WTC11 (cell line): ENCODE measurements around the gene IGFN1. TPM values are rescaled to one million over a fixed set of nuclear protein-coding genes. Genes with fewer than 3 reads are reported as not detected.

Experiments used
- ATAC-seq: fragments of 200-7000 bp; cut with Tn5 transposase; 2 replicates; pipeline ENCODE4 v1.10.0; 2021; ENCODE audit warnings: mild to moderate bottlenecking, moderate library complexity
- CTCF ChIA-PET: fragments of 300-600 bp; sonication (Branson Sonifier 250); formaldehyde crosslinking; loops from one replicate; lab custom pipeline; 2021; ENCODE audit warnings: antibody characterized with exemption; lab: Charles Lee
- POLR2A ChIA-PET: fragments of 350-600 bp; sonication (Branson Sonifier 250); formaldehyde crosslinking; loops from one replicate; lab custom pipeline; 2021; ENCODE audit warnings: antibody characterized with exemption; lab: Charles Lee
- DNase-seq: peaks from one replicate; pipeline ENCODE4 v3.0.0; 2021; ENCODE audit warnings: low spot score
- H3K27ac Mint-ChIP-seq: 2 replicates; pipeline ENCODE4 v1.8.0; 2021; ENCODE audit warnings: mixed read lengths
- H3K27me3 Mint-ChIP-seq: 2 replicates; pipeline ENCODE4 v1.8.0; 2021; ENCODE audit warnings: low read depth, mild to moderate bottlenecking, moderate library complexity, mixed read lengths
- H3K36me3 Mint-ChIP-seq: 2 replicates; pipeline ENCODE4 v1.8.0; 2021; ENCODE audit warnings: mixed read lengths
- H3K4me1 Mint-ChIP-seq: 2 replicates; pipeline ENCODE4 v1.8.0; 2022; ENCODE audit warnings: mixed read lengths
- H3K4me3 Mint-ChIP-seq: 2 replicates; pipeline ENCODE4 v1.8.0; 2021; ENCODE audit warnings: mild to moderate bottlenecking, moderate library complexity, mixed read lengths
- H3K9me3 Mint-ChIP-seq: 2 replicates; pipeline ENCODE4 v1.8.0; 2021; ENCODE audit warnings: mixed read lengths
- RELA ChIP-seq: sonication (generic); formaldehyde crosslinking; IDR thresholded peaks from 2 replicates; pipeline ENCODE4 v1.8.1; 2022; ENCODE audit warnings: missing genetic modification reagents, mild to moderate bottlenecking, borderline replicate concordance
- SMAD3 ChIP-seq: sonication (generic); formaldehyde crosslinking; IDR thresholded peaks from 2 replicates; pipeline ENCODE4 v1.8.0; 2022; ENCODE audit warnings: missing genetic modification reagents, mild to moderate bottlenecking, borderline replicate concordance
- SOX15 ChIP-seq: fragments of 250-450 bp; sonication (Bioruptor Pico); IDR thresholded peaks from 2 replicates; pipeline ENCODE4 v1.9.0; 2021; ENCODE audit warnings: mild to moderate bottlenecking
- TEAD1 ChIP-seq: sonication (generic); formaldehyde crosslinking; IDR thresholded peaks from 2 replicates; pipeline ENCODE4 v1.8.0; 2022; ENCODE audit warnings: mild to moderate bottlenecking, missing genetic modification reagents
- TEAD4 ChIP-seq: sonication (generic); formaldehyde crosslinking; IDR thresholded peaks from 2 replicates; pipeline ENCODE4 v1.8.0; 2022; ENCODE audit warnings: mild to moderate bottlenecking, missing genetic modification reagents
- ZNF219 ChIP-seq: sonication (generic); formaldehyde crosslinking; IDR thresholded peaks from 2 replicates; pipeline ENCODE4 v1.8.0; 2023; ENCODE audit warnings: missing genetic modification reagents, mild to moderate bottlenecking, borderline replicate concordance
- ZNF423 ChIP-seq: fragments of 250-450 bp; sonication (Bioruptor Pico); IDR thresholded peaks from 2 replicates; pipeline ENCODE4 v2.1.2; 2022; ENCODE audit warnings: mild to moderate bottlenecking, moderate library complexity
- total RNA-seq: library from RNA; stranded (reverse); gene quantifications from 3 replicates; pipeline ENCODE4 v1.2.3, GENCODE V29; 2021
- TF ChIP-seq, protein P1 (sequence below): fragments of 250-450 bp; sonication (Bioruptor Pico); IDR thresholded peaks from 2 replicates; pipeline ENCODE4 v1.9.0; 2021; ENCODE audit warnings: mild to moderate bottlenecking
- TF ChIP-seq, protein P2 (sequence below): sonication (generic); formaldehyde crosslinking; IDR thresholded peaks from 2 replicates; pipeline ENCODE4 v1.8.1; 2023; ENCODE audit warnings: mild to moderate bottlenecking, missing genetic modification reagents, moderate library complexity
- TF ChIP-seq, protein P3 (sequence below): sonication (generic); formaldehyde crosslinking; IDR thresholded peaks from 2 replicates; pipeline ENCODE4 v1.8.0; 2022; ENCODE audit warnings: mild to moderate bottlenecking, missing genetic modification reagents
- TF ChIP-seq, protein P4 (sequence below): fragments of 250-450 bp; sonication (Bioruptor Pico); conservative IDR thresholded peaks from 2 replicates; pipeline ENCODE4 v1.9.0; 2021; ENCODE audit warnings: mild to moderate bottlenecking
- TF ChIP-seq, protein P5 (sequence below): sonication (generic); formaldehyde crosslinking; IDR thresholded peaks from 2 replicates; pipeline ENCODE4 v1.8.1; 2022; ENCODE audit warnings: mild to moderate bottlenecking, moderate library complexity, missing genetic modification reagents
- TF ChIP-seq, protein P6 (sequence below): sonication (generic); formaldehyde crosslinking; IDR thresholded peaks from 2 replicates; pipeline ENCODE4 v1.8.0; 2022; ENCODE audit warnings: missing genetic modification reagents
- TF ChIP-seq, protein P7 (sequence below): sonication (generic); formaldehyde crosslinking; IDR thresholded peaks from 2 replicates; pipeline ENCODE4 v1.8.1; 2022; ENCODE audit warnings: missing genetic modification reagents, borderline replicate concordance
- TF ChIP-seq, protein P8 (sequence below): sonication (generic); formaldehyde crosslinking; IDR thresholded peaks from 2 replicates; pipeline ENCODE4 v1.8.0; 2022; ENCODE audit warnings: mild to moderate bottlenecking, missing genetic modification reagents
- TF ChIP-seq, protein P9 (sequence below): sonication (generic); formaldehyde crosslinking; IDR thresholded peaks from 2 replicates; pipeline ENCODE4 v1.8.1; 2023; ENCODE audit warnings: mild to moderate bottlenecking, missing genetic modification reagents
- TF ChIP-seq, protein P10 (sequence below): sonication (generic); formaldehyde crosslinking; conservative IDR thresholded peaks from 2 replicates; pipeline ENCODE4 v1.8.1; 2022; ENCODE audit warnings: mild to moderate bottlenecking, missing genetic modification reagents

The IGFN1 gene
- total RNA-seq, 1 experiment from 2014 or later = 0.11 TPM

DNA sequence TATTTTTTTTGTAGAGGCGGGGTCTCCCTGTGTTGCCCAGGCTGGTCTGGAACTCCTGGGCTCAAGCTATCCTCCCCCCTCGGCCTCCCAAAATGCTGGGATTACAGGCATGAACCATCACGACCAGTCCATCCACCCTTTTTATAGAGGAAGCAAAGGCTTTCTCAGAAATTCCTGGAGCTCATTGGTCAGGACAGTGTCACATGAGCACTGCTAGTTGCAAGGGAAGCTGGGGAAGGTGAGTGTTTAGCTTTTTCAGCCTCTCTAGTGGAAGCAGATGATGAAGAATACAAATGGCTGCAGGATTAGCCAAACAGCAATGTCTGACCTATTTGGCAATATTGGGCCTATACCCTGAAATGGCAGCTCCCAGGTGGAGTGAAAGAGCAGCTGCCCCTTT, 8.0 kb downstream of the IGFN1 start:
- H3K4me3 Mint-ChIP-seq = no peak overlapping the region
- POLR2A ChIA-PET = no interaction called here
- no peaks in the 10 kb centered on the region for H3K36me3 Mint-ChIP-seq
- no peak for TF ChIP-seq ZNF219
- TF ChIP-seq, protein P1, sequence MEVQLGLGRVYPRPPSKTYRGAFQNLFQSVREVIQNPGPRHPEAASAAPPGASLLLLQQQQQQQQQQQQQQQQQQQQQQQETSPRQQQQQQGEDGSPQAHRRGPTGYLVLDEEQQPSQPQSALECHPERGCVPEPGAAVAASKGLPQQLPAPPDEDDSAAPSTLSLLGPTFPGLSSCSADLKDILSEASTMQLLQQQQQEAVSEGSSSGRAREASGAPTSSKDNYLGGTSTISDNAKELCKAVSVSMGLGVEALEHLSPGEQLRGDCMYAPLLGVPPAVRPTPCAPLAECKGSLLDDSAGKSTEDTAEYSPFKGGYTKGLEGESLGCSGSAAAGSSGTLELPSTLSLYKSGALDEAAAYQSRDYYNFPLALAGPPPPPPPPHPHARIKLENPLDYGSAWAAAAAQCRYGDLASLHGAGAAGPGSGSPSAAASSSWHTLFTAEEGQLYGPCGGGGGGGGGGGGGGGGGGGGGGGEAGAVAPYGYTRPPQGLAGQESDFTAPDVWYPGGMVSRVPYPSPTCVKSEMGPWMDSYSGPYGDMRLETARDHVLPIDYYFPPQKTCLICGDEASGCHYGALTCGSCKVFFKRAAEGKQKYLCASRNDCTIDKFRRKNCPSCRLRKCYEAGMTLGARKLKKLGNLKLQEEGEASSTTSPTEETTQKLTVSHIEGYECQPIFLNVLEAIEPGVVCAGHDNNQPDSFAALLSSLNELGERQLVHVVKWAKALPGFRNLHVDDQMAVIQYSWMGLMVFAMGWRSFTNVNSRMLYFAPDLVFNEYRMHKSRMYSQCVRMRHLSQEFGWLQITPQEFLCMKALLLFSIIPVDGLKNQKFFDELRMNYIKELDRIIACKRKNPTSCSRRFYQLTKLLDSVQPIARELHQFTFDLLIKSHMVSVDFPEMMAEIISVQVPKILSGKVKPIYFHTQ (CRISPR knock-in tag) = no peak
- TF ChIP-seq, protein P2, sequence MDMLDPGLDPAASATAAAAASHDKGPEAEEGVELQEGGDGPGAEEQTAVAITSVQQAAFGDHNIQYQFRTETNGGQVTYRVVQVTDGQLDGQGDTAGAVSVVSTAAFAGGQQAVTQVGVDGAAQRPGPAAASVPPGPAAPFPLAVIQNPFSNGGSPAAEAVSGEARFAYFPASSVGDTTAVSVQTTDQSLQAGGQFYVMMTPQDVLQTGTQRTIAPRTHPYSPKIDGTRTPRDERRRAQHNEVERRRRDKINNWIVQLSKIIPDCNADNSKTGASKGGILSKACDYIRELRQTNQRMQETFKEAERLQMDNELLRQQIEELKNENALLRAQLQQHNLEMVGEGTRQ (CRISPR knock-in tag) = peak; percentile 33; the same call in 1 of the 2 replicates
- CTCF ChIA-PET = interaction anchor here (1.0 to 1.4 kb wide), 3 partner anchors 16 to 219 kb away, joined by 3 to 4 read pairs (median 4); no protein-coding TSS in a partner anchor
- ATAC-seq (no peak), DNase-seq (no peak)
- H3K27ac Mint-ChIP-seq = no peak overlapping the region
- H3K4me1 Mint-ChIP-seq = no peaks in the 10 kb centered on the region
- H3K27me3 Mint-ChIP-seq = peaks cover 6% of the 10 kb centered on the region; the same call in 1 of the 2 replicates
- H3K9me3 Mint-ChIP-seq = no peaks in the 10 kb centered on the region

DNA sequence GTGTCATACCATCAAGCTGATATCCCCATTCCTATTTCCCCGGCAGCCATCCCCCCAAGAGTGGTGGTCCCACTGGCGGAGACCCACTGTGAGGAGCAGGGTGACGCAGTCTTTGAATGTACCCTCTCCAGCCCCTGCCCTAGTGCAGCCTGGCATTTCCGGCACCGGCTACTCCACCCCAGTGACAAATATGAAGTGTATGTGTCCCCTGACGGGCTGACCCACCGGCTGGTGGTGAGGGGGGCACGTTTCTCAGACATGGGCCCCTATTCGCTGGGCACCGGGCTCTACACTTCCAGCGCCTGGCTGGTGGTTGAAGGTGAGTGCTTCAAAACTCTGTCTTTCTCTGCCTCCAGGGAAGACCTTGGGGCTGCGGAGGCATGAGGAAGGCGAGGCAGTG, 14.4 kb downstream of the IGFN1 start:
- H3K9me3 Mint-ChIP-seq = no peaks in the 10 kb centered on the region
- CTCF ChIA-PET = interaction anchor here (1.1 to 1.6 kb wide), 2 partner anchors 10 to 18 kb away, joined by 4 to 7 read pairs; no protein-coding TSS in a partner anchor
- ATAC-seq (no peak), DNase-seq (no peak)
- H3K36me3 Mint-ChIP-seq = no peaks in the 10 kb centered on the region
- no peaks in the 10 kb centered on the region for H3K4me1 Mint-ChIP-seq
- H3K27ac Mint-ChIP-seq = no peak overlapping the region
- peaks cover 17% of the 10 kb centered on the region for H3K27me3 Mint-ChIP-seq
- H3K4me3 Mint-ChIP-seq = no peak overlapping the region
- POLR2A ChIA-PET = no interaction called here
- TF ChIP-seq, protein P3, sequence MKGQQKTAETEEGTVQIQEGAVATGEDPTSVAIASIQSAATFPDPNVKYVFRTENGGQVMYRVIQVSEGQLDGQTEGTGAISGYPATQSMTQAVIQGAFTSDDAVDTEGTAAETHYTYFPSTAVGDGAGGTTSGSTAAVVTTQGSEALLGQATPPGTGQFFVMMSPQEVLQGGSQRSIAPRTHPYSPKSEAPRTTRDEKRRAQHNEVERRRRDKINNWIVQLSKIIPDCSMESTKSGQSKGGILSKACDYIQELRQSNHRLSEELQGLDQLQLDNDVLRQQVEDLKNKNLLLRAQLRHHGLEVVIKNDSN (CRISPR knock-in tag) = no peak
- TF ChIP-seq, protein P4, sequence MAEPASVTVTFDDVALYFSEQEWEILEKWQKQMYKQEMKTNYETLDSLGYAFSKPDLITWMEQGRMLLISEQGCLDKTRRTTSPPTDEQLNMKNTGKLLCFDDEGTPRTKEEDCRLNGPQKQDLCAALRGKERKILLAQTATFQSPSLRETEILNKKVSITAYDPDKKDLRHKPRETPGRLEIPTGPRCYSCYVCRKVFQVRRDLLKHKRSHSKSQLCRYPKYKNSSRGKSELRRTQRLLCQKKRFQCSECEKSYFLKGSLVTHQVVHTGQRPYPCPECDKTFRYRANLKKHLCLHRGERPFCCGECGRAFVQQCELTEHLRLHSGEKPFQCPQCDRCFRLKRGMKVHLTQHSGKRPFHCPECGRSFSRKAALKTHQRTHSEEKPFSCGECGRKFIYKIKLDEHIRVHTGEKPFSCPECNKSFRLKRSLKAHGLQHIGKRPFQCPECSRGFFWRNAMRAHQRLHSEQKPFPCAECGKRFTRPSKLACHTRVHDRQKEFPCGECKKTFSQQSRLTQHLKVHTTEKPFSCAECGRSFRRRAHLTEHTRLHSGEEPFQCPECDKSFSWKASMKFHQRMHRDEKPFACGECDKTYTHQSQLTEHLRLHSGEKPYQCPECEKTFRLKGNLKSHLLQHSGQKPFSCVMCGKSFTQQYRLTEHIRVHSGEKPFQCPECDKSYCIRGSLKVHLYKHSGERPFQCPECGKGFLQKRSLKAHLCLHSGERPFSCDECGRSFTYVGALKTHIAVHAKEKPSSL (CRISPR knock-in tag) = no peak
- TF ChIP-seq, protein P5, sequence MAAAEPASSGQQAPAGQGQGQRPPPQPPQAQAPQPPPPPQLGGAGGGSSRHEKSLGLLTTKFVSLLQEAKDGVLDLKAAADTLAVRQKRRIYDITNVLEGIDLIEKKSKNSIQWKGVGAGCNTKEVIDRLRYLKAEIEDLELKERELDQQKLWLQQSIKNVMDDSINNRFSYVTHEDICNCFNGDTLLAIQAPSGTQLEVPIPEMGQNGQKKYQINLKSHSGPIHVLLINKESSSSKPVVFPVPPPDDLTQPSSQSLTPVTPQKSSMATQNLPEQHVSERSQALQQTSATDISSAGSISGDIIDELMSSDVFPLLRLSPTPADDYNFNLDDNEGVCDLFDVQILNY (CRISPR knock-in tag) = no peak
- TF ChIP-seq ZNF423 = no peak
- TF ChIP-seq RELA (CRISPR knock-in tag) = no peak
- TF ChIP-seq TEAD1 = no peak
- TF ChIP-seq, protein P6, sequence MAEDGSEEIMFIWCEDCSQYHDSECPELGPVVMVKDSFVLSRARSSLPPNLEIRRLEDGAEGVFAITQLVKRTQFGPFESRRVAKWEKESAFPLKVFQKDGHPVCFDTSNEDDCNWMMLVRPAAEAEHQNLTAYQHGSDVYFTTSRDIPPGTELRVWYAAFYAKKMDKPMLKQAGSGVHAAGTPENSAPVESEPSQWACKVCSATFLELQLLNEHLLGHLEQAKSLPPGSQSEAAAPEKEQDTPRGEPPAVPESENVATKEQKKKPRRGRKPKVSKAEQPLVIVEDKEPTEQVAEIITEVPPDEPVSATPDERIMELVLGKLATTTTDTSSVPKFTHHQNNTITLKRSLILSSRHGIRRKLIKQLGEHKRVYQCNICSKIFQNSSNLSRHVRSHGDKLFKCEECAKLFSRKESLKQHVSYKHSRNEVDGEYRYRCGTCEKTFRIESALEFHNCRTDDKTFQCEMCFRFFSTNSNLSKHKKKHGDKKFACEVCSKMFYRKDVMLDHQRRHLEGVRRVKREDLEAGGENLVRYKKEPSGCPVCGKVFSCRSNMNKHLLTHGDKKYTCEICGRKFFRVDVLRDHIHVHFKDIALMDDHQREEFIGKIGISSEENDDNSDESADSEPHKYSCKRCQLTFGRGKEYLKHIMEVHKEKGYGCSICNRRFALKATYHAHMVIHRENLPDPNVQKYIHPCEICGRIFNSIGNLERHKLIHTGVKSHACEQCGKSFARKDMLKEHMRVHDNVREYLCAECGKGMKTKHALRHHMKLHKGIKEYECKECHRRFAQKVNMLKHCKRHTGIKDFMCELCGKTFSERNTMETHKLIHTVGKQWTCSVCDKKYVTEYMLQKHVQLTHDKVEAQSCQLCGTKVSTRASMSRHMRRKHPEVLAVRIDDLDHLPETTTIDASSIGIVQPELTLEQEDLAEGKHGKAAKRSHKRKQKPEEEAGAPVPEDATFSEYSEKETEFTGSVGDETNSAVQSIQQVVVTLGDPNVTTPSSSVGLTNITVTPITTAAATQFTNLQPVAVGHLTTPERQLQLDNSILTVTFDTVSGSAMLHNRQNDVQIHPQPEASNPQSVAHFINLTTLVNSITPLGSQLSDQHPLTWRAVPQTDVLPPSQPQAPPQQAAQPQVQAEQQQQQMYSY (CRISPR knock-in tag) = no peak
- TF ChIP-seq, protein P7, sequence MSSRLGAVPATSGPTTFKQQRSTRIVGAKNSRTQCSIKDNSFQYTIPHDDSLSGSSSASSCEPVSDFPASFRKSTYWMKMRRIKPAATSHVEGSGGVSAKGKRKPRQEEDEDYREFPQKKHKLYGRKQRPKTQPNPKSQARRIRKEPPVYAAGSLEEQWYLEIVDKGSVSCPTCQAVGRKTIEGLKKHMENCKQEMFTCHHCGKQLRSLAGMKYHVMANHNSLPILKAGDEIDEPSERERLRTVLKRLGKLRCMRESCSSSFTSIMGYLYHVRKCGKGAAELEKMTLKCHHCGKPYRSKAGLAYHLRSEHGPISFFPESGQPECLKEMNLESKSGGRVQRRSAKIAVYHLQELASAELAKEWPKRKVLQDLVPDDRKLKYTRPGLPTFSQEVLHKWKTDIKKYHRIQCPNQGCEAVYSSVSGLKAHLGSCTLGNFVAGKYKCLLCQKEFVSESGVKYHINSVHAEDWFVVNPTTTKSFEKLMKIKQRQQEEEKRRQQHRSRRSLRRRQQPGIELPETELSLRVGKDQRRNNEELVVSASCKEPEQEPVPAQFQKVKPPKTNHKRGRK (CRISPR knock-in tag) = no peak
- TF ChIP-seq, protein P8, sequence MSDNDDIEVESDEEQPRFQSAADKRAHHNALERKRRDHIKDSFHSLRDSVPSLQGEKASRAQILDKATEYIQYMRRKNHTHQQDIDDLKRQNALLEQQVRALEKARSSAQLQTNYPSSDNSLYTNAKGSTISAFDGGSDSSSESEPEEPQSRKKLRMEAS (CRISPR knock-in tag) = no peak
- TF ChIP-seq, protein P9, sequence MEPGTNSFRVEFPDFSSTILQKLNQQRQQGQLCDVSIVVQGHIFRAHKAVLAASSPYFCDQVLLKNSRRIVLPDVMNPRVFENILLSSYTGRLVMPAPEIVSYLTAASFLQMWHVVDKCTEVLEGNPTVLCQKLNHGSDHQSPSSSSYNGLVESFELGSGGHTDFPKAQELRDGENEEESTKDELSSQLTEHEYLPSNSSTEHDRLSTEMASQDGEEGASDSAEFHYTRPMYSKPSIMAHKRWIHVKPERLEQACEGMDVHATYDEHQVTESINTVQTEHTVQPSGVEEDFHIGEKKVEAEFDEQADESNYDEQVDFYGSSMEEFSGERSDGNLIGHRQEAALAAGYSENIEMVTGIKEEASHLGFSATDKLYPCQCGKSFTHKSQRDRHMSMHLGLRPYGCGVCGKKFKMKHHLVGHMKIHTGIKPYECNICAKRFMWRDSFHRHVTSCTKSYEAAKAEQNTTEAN (CRISPR knock-in tag) = no peak
- TF ChIP-seq TEAD4 = no peak
- TF ChIP-seq SMAD3 (CRISPR knock-in tag) = no peak
- TF ChIP-seq SOX15 (CRISPR knock-in tag) = no peak
- TF ChIP-seq, protein P10, sequence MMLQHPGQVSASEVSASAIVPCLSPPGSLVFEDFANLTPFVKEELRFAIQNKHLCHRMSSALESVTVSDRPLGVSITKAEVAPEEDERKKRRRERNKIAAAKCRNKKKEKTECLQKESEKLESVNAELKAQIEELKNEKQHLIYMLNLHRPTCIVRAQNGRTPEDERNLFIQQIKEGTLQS (CRISPR knock-in tag) = no peak
